Measurements from ENCODE around the gene PPFIA1.
"Not testable (repeated sequence)": the region's sequence is repeated elsewhere in the genome, so short reads cannot be mapped to it uniquely, and the experiment has no call there.

The PPFIA1 gene

GRCh38 chr11:70364745-70365543 is 94.5 kb downstream of the PPFIA1 start:
- no peak for DNase-seq

GRCh38 chr11:70365544-70365927 is 95.0 kb downstream of the PPFIA1 start:
- no peak for DNase-seq

GRCh38 chr11:70367071-70367470 is 96.6 kb downstream of the PPFIA1 start:
- no peak for DNase-seq

- DNase-seq: no peak
Measured at GRCh38 chr11:70368961-70369360, 98.5 kb downstream of the PPFIA1 start.

GRCh38 chr11:70371241-70371640 is 100.8 kb downstream of the PPFIA1 start:
- DNase-seq: no peak

- DNase-seq: no peak
Measured at GRCh38 chr11:70372076-70372475, 101.6 kb downstream of the PPFIA1 start.

- no peak for DNase-seq
Measured at GRCh38 chr11:70376621-70377020, 106.1 kb downstream of the PPFIA1 start.

- no peak for DNase-seq
Measured at GRCh38 chr11:70377645-70378044, 107.2 kb downstream of the PPFIA1 start.

- no peak for DNase-seq
Measured at GRCh38 chr11:70378506-70379134, 108.1 kb downstream of the PPFIA1 start.

GRCh38 chr11:70381350-70381749 is 110.9 kb downstream of the PPFIA1 start:
- DNase-seq: no peak

GRCh38 chr11:70381872-70382861 is 111.7 kb downstream of the PPFIA1 start:
- no peak for DNase-seq

- no peak for DNase-seq
Measured at GRCh38 chr11:70383664-70384565, 113.4 kb downstream of the PPFIA1 start.

- no peak for DNase-seq
Measured at GRCh38 chr11:70384566-70385152, 114.2 kb downstream of the PPFIA1 start.

GRCh38 chr11:70387564-70387963 is 117.1 kb downstream of the PPFIA1 start:
- DNase-seq: no peak

GRCh38 chr11:70389201-70389600 is 118.7 kb downstream of the PPFIA1 start:
- no peak for DNase-seq

GRCh38 chr11:70390882-70391281 is 120.4 kb downstream of the PPFIA1 start:
- not testable (repeated sequence) for DNase-seq

GRCh38 chr11:70394211-70394950 is 123.9 kb downstream of the PPFIA1 start:
- DNase-seq: no peak

- DNase-seq: no peak
Measured at GRCh38 chr11:70397336-70397982, 127.0 kb downstream of the PPFIA1 start.

GRCh38 chr11:70397983-70398833 is 127.7 kb downstream of the PPFIA1 start, which contains the start of gene CTTN:
Gene CTTN (plus strand): TSS chr11:70398529. CDS start chr11:70407298, 8,769 bp downstream.
- no peak for DNase-seq

Measured in SIG-M5 (cell line).